GM19324 (cell line): Measurements from ENCODE around the gene CLEC18A.
"Not testable (repeated sequence)": the region's sequence is repeated elsewhere in the genome, so short reads cannot be mapped to it uniquely, and the experiment has no call there.

Experiments used
- ATAC-seq: cut with Tn5 transposase; IDR thresholded peaks from one replicate; pipeline ENCODE4 v1.9.1; 2021; ENCODE audit warnings: mild to moderate bottlenecking, moderate library complexity; ENCODE audit not compliant: unreplicated experiment, low FRiP score

The CLEC18A gene

GRCh38 chr16:69951017-69951671, at the start of gene CLEC18A:
CLEC18A (plus strand) TSS chr16:69951334; CDS start chr16:69951367, 33 bp downstream.
- not testable (repeated sequence) for ATAC-seq

- ATAC-seq: no peak
These were observed 47.2 kb upstream of the CLEC18A start for GRCh38 chr16:69903865-69904415.

- ATAC-seq: no peak
These were observed 46.5 kb upstream of the CLEC18A start for GRCh38 chr16:69904495-69905170.

GRCh38 chr16:69905171-69905555, 46.0 kb upstream of the CLEC18A start:
- ATAC-seq: no peak

- no peak for ATAC-seq
These were observed 44.2 kb upstream of the CLEC18A start for GRCh38 chr16:69906838-69907401.

GRCh38 chr16:69909043-69909442, 42.1 kb upstream of the CLEC18A start:
- ATAC-seq: no peak

GRCh38 chr16:69909760-69910159, 41.4 kb upstream of the CLEC18A start:
- ATAC-seq: no peak

- no peak for ATAC-seq
These were observed 40.2 kb upstream of the CLEC18A start for GRCh38 chr16:69910964-69911363.

GRCh38 chr16:69916462-69916861, 34.7 kb upstream of the CLEC18A start:
- ATAC-seq: no peak

GRCh38 chr16:69917311-69917710, 33.8 kb upstream of the CLEC18A start:
- ATAC-seq: no peak

GRCh38 chr16:69917739-69918138, 33.4 kb upstream of the CLEC18A start:
- no peak for ATAC-seq

GRCh38 chr16:69918241-69918640, 32.9 kb upstream of the CLEC18A start:
- ATAC-seq: no peak

- ATAC-seq: no peak
These were observed 30.0 kb upstream of the CLEC18A start for GRCh38 chr16:69921127-69921526.

GRCh38 chr16:69922200-69922599, 28.9 kb upstream of the CLEC18A start:
- ATAC-seq: no peak

- ATAC-seq: no peak
These were observed 26.9 kb upstream of the CLEC18A start for GRCh38 chr16:69924041-69924775.

GRCh38 chr16:69924777-69925191, 26.4 kb upstream of the CLEC18A start:
- no peak for ATAC-seq

GRCh38 chr16:69925311-69925710, 25.8 kb upstream of the CLEC18A start:
- no peak for ATAC-seq

GRCh38 chr16:69926241-69926640, 24.9 kb upstream of the CLEC18A start:
- no peak for ATAC-seq

- ATAC-seq: no peak
These were observed 23.9 kb upstream of the CLEC18A start for GRCh38 chr16:69927056-69927757.

GRCh38 chr16:69928856-69929400, 22.2 kb upstream of the CLEC18A start:
- ATAC-seq: no peak
